IPS-NIHi11 (cell line): ENCODE results near the gene VIT.

Source experiments
- DNase-seq: peaks from one replicate; pipeline ENCODE4 v3.0.0; 2012; ENCODE audit warnings: mixed read lengths, low spot score

Gene VIT

GRCh38 chr2:36696533-36696932 is at the start of gene VIT:
TSS of gene VIT (plus strand) at chr2:36696707. CDS start at chr2:36716371, 19,664 bp downstream.
- no peak for DNase-seq

GRCh38 chr2:36650031-36650829 is 46.3 kb upstream of the VIT start:
- peak; percentile 53 for DNase-seq

- no peak for DNase-seq
These were observed 43.4 kb upstream of the VIT start for GRCh38 chr2:36653155-36653554.

DNA sequence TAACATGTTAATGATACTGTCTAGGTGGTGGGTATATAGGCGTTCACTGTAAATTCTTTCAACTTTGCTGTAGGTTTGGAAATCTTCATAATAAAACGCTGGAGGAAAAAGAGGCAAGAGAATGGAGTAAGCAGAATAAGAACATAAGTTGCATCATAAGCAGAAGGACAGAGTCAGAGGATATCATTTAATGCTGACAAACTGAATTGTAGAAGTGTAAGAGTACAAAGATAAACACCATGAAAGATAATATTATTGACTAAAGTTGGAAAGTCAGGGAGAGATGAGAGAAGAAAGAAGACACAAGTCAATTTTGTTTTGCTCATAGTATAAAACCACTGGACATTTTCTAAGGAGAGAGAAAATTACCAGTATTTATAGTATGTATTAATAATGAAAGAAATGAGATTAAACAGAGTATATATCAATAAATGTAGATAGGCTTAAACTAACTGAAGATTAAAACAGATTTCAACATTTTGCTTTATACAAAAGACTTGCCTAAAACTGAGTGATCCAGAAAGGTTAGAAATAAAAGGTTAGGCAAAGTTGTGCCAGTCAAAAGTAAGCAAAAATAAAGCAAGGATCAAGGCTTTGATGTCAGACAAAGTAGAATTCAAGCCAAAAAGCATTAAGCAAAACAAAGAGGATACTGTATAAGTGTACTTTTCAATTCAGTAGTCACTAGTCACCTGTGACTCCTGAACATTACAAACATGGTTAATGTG is 42.4 kb upstream of the VIT start:
- DNase-seq, result no peak

- DNase-seq, result no peak
These were observed 41.1 kb upstream of the VIT start for GRCh38 chr2:36655453-36655852.

- DNase-seq, result no peak
These were observed 38.8 kb upstream of the VIT start for GRCh38 chr2:36657703-36658102.

DNA sequence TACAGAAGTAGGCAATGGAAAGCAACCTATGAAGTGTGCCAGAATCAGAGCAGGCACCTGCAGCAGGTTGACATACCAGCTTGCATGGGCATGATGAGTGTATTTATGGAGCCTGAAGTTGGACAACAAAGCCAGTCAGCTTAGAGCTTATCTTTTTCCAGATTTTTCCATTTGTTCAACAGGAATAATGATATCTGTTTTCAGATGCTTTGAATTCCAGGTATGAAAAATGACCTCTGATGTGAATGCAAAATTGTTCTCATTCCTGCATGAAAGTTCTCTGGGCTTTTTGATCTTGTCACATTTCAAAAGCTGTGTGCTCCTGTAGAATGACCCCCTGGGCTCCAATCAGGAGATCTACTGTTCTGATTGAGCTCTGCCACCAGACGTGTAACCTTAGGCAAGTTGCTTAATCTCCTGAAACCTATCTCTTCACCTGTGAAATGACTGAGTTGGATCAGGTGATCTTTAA is 38.2 kb upstream of the VIT start:
- DNase-seq, result no peak

- DNase-seq, result no peak
These were observed 37.3 kb upstream of the VIT start for GRCh38 chr2:36659218-36659617.

DNA sequence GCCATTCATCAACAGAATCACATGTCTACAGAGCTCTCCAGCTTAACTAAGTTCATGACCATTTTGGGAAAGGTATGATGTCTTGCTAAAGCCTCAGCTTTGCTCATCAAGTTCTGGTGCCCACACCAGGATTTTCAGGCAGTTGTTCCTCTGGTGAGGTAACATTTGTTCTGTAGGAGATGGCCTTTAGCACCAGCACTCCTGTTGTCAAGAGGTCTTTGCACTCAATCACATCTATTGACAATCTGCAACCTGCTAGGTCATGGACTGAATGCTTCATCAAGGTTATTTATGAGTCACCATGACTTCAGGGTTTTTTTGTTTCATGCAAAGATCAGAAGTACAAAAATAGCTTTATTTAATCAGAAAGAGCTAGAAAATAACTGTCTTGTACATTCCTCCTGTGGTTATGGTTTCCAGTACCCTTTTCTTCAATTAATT is 36.6 kb upstream of the VIT start:
- DNase-seq, result no peak

DNA sequence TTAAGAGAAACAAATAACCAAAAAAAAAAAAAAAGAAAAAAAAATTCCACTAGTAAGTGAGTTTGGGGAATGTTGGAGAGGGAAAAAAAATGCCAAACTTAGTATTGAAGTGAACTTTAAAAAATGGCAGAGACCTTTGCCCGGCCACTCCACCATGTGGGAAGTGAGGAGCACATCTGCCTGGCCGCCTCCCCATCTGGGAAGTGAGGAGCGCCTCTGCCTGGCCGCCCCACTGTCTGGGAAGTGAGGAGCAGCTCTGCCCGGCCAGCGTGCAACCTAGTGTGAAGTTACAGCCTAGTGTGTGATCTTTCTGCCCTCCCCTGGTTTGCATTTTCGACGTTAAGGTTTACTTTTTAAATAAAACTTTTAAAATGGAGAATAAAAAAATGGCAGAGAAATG is 33.9 kb upstream of the VIT start:
- DNase-seq, result no peak

GRCh38 chr2:36663295-36663694 is 33.2 kb upstream of the VIT start:
- no peak for DNase-seq

- DNase-seq, result peak; percentile 58
These were observed 32.4 kb upstream of the VIT start for GRCh38 chr2:36663851-36664695.

DNA sequence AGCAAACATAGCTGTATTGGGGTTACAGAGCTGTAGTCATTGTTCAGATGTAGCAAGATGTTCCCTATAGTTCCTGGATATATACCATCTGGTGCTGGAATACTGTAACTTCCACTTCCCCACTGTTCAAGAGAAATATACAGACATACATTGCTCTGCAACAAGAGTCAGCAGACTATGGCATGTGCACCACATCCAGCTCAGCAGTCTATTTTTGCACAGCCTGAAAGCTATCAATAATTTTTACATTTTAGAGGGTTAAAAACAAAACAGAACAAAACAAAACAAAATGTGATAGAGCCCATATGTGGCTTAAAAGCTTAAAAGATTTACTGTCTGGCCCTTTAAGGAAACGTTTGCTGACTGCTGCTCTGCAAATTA is 31.8 kb upstream of the VIT start:
- DNase-seq, result no peak

- DNase-seq, result peak; percentile 21
These were observed 28.6 kb upstream of the VIT start for GRCh38 chr2:36667931-36668330.

- DNase-seq, result no peak
These were observed 25.5 kb upstream of the VIT start for GRCh38 chr2:36670881-36671595.

- DNase-seq, result no peak
These were observed 24.8 kb upstream of the VIT start for GRCh38 chr2:36671731-36672130.

GRCh38 chr2:36672199-36672598 is 24.3 kb upstream of the VIT start:
- DNase-seq, result no peak

GRCh38 chr2:36675579-36676282 is 20.8 kb upstream of the VIT start:
- no peak for DNase-seq

DNA sequence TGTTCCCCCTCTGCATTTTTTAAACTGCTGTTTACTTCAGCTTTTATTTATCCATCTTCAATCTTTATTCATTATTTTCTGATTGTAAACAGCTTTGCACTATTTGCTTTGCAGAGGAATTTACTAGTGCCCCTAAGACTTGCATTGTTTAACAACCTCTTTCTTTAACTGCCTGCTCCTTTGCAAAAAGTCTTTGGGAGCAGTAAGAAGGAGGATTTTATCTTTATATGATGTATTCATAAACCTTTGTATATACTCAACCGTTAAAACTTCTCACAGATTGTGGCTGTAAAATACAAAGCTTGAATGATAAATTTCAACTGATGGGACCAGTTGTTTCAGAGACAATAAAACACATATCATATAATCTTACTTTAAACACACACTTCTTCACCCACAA is 20.1 kb upstream of the VIT start:
- no peak for DNase-seq

GRCh38 chr2:36677386-36677785 is 19.1 kb upstream of the VIT start:
- DNase-seq, result no peak

DNA sequence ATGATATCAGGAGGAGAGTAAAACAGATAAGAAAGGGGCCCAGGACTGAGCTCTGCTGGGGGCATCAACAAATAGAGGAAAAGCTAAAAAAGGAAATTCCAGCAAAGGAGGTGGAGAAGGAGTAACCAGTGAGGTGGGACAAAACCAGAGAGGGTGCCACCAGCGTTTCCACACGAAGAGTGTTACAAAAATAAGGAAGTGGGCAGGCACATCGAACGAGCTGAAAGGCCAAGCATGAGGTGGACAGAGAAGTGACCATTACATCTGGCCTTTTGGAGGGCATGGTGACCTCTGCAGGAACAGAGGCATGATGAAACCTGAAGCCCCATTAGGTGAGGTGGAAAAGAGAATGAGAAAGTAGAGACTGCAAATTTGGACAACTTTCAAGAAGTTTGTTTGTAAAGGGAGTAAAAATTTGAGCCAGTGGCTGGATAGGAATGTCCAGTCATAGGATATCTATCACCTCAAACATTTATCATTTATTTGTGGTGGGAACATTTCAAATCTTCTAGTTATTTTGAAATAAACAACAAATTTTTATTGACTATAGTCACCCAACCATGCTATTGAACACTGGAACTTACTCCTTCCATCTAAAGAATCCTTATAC is 18.4 kb upstream of the VIT start:
- no peak for DNase-seq
